Stimulated activated naive B cell treated with anti-CD40 and anti-IgM and Interleukin-4, amounts not matched to agents 10 μg/mL and 1 μg/mL and 100 μg/mL, for 72 hours (primary cell): ENCODE data around the gene IP6K1.
"Not testable (repeated sequence)": the region's sequence is repeated elsewhere in the genome, so short reads cannot be mapped to it uniquely, and the experiment has no call there.

ENCODE experiments used
- ATAC-seq, 2 donors: fragments of 150-1000 bp; cut with Tn5 transposase; replicated peaks; 2 replicates each; pipeline ENCODE4 v1.10.0; 2021; ENCODE audit warnings: moderate library complexity in 1 of 2
- DNase-seq: peaks from one replicate; pipeline ENCODE4 v3.0.0; 2021
- H3K27ac Mint-ChIP-seq: one replicate; pipeline ENCODE4 v1.8.0; 2022; ENCODE audit warnings: mild to moderate bottlenecking, mixed read lengths
- H3K27me3 Mint-ChIP-seq, 2 donors: one replicate each; pipeline ENCODE4 v1.8.0; 2022; ENCODE audit warnings: mixed read lengths in 2 of 2
- H3K36me3 Mint-ChIP-seq, 2 donors: one replicate each; pipeline ENCODE4 v1.8.0; 2022; ENCODE audit warnings: mixed read lengths in 2 of 2, mild to moderate bottlenecking in 1 of 2
- H3K4me1 Mint-ChIP-seq, 2 donors: one replicate each; pipeline ENCODE4 v1.8.0; 2022; ENCODE audit warnings: mixed read lengths in 2 of 2, mild to moderate bottlenecking in 1 of 2
- H3K4me3 Mint-ChIP-seq, 2 donors: one replicate each; pipeline ENCODE4 v1.8.0; 2022; ENCODE audit warnings: mild to moderate bottlenecking in 2 of 2, mixed read lengths in 2 of 2, moderate library complexity in 1 of 2
- H3K9me3 Mint-ChIP-seq, 2 donors: one replicate each; pipeline ENCODE4 v1.8.0; 2022; ENCODE audit warnings: mixed read lengths in 2 of 2, mild to moderate bottlenecking in 1 of 2

Gene IP6K1

DNA sequence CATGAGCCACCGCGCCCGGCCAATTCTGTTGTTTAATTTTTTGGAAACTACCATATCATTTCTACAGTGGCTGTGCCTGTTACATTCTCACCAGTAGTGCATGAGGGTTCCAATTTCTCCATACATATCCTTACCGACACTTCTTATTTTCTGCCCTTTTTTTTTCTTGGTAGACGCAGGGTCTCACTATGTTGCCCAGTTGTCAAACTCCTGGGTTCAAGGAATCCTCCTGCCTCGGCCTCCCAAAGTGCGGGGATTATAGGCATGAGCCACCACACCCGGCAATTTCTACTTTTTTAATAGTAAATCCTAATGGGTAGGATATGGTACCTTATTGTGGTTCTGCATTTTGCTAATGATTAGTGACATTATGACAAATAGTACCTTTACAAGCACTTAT, 76.5 kb downstream of the IP6K1 start:
- Mint-ChIP-seq H3K4me3 (no peak overlapping the region), H3K27ac (no peak overlapping the region), H3K9me3 (no peaks in the 10 kb centered on the region), H3K27me3 (no peaks in the 10 kb centered on the region), H3K36me3 (peaks cover 16 to 34% of the 10 kb centered on the region in 2 donors), H3K4me1 (peaks cover 9 to 11% of the 10 kb centered on the region in 2 donors)
- DNase-seq (no peak), ATAC-seq (no peak)

- ATAC-seq (no peak), DNase-seq (no peak)
- no peak overlapping the region for H3K4me3 Mint-ChIP-seq
- H3K36me3 Mint-ChIP-seq, result peaks cover 22 to 42% of the 10 kb centered on the region in 2 donors
- H3K27me3 Mint-ChIP-seq, result no peaks in the 10 kb centered on the region
- H3K4me1 Mint-ChIP-seq, result peaks cover 11 to 18% of the 10 kb centered on the region in 2 donors
- no peaks in the 10 kb centered on the region for H3K9me3 Mint-ChIP-seq
- no peak overlapping the region for H3K27ac Mint-ChIP-seq
Observed at GRCh38 chr3:49707113-49707480, 79.2 kb downstream of the IP6K1 start.

DNA sequence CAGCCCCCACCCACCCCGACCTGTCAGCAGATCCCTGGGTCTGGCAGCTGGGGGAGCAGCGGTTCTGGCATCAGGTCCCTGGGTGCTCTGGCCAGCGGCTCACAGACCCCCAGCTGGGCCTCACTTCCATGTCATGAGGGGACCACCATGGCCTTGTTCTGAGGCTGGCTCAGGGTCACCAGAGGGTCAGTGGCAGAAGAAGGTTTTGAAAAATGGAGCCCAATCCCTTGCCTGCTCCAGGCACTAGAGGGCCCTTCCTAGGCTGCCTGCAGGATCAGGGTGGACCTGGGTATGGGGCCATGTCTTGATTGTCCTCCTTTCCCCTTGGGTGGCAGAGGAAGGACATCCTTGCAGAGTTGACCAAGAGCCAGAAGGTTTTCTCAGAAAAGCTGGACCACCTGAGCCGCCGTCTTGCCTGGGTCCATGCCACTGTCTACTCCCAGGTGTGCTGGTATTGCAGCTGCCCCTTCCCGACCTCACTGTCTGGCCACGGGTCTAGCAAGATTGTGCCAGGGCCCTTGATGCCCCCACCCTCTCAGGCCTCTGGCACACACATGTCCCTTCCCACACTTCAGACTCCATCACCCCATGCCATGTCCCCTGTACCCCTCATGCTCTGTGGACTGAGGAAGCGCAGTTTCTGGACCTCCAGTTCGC, 79.8 kb downstream of the IP6K1 start:
- Mint-ChIP-seq H3K36me3 (peaks cover 24 to 44% of the 10 kb centered on the region in 2 donors), H3K27ac (no peak overlapping the region), H3K4me3 (no peak overlapping the region), H3K27me3 (no peaks in the 10 kb centered on the region), H3K4me1 (peaks cover 11 to 18% of the 10 kb centered on the region in 2 donors), H3K9me3 (no peaks in the 10 kb centered on the region)
- ATAC-seq (no peak), DNase-seq (no peak)

DNA sequence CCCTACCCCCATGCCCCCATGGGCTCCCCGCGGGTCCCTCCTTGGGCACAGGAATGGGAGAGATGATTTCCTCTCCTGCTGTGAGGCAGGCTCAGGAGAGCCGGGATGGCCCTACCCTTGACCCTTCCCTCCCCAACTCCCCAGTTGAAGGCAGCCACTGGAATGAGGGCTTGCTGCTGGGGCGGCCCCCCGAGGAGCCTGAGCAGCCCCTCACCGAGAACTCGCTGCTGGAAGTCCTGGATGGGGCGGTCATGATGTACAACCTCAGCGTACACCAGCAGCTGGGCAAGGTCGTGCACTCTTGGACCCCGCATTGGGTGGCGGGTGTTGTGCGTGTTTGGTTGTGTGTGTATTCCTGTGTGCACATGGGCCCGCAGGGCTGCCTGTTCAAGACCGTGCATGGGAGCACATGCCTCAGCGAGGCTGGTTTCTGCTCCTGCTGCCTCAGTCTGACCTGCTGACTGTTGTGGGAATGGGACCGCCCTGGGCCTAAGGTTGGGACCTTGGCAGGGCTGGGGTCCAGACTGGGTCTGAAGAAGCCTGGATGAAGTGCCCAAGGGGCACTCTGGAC, 80.9 kb downstream of the IP6K1 start:
- Mint-ChIP-seq H3K36me3 (peaks cover 23 to 50% of the 10 kb centered on the region in 2 donors), H3K4me3 (no peak overlapping the region), H3K27me3 (no peaks in the 10 kb centered on the region), H3K27ac (peak overlapping the region; percentile 65), H3K9me3 (no peaks in the 10 kb centered on the region), H3K4me1 (peaks cover 11 to 18% of the 10 kb centered on the region in 2 donors)
- ATAC-seq (no peak), DNase-seq (no peak)

- peaks cover 11 to 18% of the 10 kb centered on the region in 2 donors for H3K4me1 Mint-ChIP-seq
- no peak overlapping the region for H3K27ac Mint-ChIP-seq
- no peaks in the 10 kb centered on the region for H3K27me3 Mint-ChIP-seq
- H3K36me3 Mint-ChIP-seq, result peaks cover 23 to 56% of the 10 kb centered on the region in 2 donors
- no peak overlapping the region for H3K4me3 Mint-ChIP-seq
- DNase-seq, result no peak
- no peaks in the 10 kb centered on the region for H3K9me3 Mint-ChIP-seq
- no peak for ATAC-seq
Observed at GRCh38 chr3:49704629-49705028, 81.7 kb downstream of the IP6K1 start.

DNA sequence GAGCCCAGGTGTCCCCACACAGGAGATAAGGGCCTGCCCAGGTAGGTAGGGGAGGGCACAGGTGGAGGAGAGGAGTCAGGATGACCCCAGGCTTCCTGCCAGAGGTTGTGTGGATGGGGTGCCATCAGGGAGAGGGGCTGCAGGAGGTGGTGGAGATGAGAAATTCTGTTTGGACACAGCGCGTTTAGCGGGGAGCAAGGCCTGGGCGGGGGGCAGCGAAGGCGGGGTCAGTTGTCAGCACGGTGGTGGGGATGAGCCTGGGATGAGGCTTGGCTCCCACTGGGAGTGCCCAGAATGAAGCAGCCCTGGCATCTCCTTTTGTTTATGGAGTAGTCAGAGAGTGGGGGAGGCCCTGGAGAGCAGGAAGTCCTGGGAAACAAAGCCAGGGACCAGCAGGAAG, 82.4 kb downstream of the IP6K1 start:
- Mint-ChIP-seq H3K36me3 (peaks cover 23 to 58% of the 10 kb centered on the region in 2 donors), H3K27me3 (no peaks in the 10 kb centered on the region), H3K4me3 (no peak overlapping the region), H3K27ac (peak overlapping the region; percentile 45), H3K4me1 (peaks cover 11 to 18% of the 10 kb centered on the region in 2 donors), H3K9me3 (no peaks in the 10 kb centered on the region)
- ATAC-seq (no peak), DNase-seq (no peak)

DNA sequence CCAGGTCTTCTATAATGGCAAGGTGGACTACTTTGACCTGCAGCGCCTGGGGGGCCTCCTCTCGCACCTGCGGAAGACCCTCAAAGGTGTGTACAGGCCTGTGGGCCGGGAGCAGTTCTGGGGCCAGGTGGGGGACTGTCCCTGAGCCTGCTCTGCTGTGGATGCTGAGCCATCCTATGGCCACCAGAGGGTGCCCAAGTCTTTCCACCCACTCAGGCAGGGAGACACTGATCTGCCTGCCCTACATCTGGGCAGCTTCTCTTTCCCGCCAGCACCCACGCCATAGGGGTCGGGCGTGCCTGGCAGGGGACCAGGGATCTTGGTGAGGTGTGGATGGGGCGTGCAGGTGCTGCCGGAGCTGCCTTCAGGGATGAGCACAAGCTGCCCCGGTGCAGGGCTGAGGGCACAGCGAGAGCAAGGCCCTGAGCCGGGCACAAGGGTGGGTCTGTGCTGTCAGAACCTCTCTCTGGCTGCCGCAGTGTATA, 82.9 kb downstream of the IP6K1 start:
- no peaks in the 10 kb centered on the region for H3K9me3 Mint-ChIP-seq
- H3K4me1 Mint-ChIP-seq, result peaks cover 11 to 18% of the 10 kb centered on the region in 2 donors
- H3K4me3 Mint-ChIP-seq, result no peak overlapping the region
- no peaks in the 10 kb centered on the region for H3K27me3 Mint-ChIP-seq
- H3K27ac Mint-ChIP-seq, result peak overlapping the region; percentile 45
- DNase-seq (peak; percentile 63), ATAC-seq (peak; percentile 97 to 99)
- peaks cover 22 to 61% of the 10 kb centered on the region in 2 donors for H3K36me3 Mint-ChIP-seq

- no peaks in the 10 kb centered on the region for H3K27me3 Mint-ChIP-seq
- no peak overlapping the region for H3K27ac Mint-ChIP-seq
Observed at GRCh38 chr3:49702672-49703071, 83.7 kb downstream of the IP6K1 start.

DNA sequence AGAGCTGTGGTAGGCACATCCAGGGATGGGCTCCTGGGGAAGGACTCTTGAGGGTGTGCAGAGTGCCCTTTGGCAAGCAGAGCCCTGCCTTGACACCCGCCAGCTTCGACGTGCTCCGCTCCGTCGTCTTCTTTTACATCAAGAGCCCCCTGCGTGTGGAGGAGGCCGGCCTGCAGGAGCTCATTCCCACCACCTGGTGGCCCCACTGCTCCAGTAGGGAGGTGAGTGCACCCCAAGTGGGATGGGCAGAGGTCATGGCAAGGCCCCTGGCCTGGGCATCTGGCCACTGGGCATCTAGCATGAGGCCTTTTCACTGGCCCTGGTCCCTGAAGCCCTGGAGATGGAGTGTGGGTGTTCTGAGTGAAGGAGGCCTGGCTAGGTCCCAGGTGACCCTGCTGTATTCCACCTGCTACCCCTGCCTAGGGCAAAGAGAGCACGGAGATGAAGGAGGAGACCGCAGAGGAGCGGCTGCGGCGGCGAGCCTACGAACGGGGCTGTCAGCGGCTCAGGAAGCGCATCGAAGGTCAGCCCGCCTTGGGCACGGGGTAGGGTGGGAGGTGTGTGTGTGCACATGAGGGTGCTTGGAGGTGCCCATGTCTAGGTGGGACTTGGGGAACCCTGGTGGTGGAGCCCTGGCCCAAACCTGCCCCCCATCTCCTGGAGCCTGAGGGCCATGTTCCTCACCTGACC, 84.8 kb downstream of the IP6K1 start:
- Mint-ChIP-seq H3K4me1 (peaks cover 7 to 9% of the 10 kb centered on the region in 2 donors), H3K36me3 (peaks cover 27 to 63% of the 10 kb centered on the region in 2 donors), H3K9me3 (no peaks in the 10 kb centered on the region), H3K4me3 (no peak overlapping the region), H3K27me3 (no peaks in the 10 kb centered on the region), H3K27ac (no peak overlapping the region)
- no peak for ATAC-seq
- no peak for DNase-seq

More at GRCh38 chr3:49702672-49703071, 83.7 kb downstream of the IP6K1 start:
- peaks cover 9 to 14% of the 10 kb centered on the region in 2 donors for H3K4me1 Mint-ChIP-seq
- H3K9me3 Mint-ChIP-seq, result no peaks in the 10 kb centered on the region
- no peak overlapping the region for H3K4me3 Mint-ChIP-seq
- ATAC-seq, result no peak
- DNase-seq, result no peak
- peaks cover 23 to 64% of the 10 kb centered on the region in 2 donors for H3K36me3 Mint-ChIP-seq

GRCh38 chr3:49700453-49701128, 85.8 kb downstream of the IP6K1 start:
- Mint-ChIP-seq H3K36me3 (peaks cover 27 to 60% of the 10 kb centered on the region in 2 donors), H3K27ac (no peak overlapping the region), H3K27me3 (no peaks in the 10 kb centered on the region), H3K9me3 (no peaks in the 10 kb centered on the region), H3K4me3 (no peak overlapping the region), H3K4me1 (peaks cover 7 to 9% of the 10 kb centered on the region in 2 donors)
- DNase-seq (no peak), ATAC-seq (no peak)

DNA sequence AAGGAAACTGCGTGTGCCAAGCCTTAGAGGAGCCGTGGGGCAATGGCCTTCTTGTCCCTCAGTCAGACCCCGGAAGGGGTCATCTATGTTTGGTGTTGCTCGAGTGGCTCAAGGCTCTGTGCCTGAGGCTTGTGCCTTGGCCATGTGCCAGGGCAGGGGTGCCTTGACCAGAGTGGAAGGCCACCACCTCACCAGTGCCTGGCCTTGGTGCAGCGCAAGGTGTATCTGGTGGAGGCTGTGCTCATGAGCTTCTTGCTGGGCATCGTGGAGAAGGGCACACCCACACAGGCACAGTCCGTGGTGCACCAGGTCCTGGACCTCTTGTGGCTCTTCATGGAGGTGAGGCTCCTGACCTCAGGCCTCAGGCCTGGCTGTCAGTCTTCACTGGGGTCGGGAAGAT, 86.3 kb downstream of the IP6K1 start:
- no peak for DNase-seq
- H3K36me3 Mint-ChIP-seq, result peaks cover 27 to 58% of the 10 kb centered on the region in 2 donors
- no peak overlapping the region for H3K27ac Mint-ChIP-seq
- peaks cover 7 to 14% of the 10 kb centered on the region in 2 donors for H3K4me1 Mint-ChIP-seq
- no peaks in the 10 kb centered on the region for H3K27me3 Mint-ChIP-seq
- H3K9me3 Mint-ChIP-seq, result no peaks in the 10 kb centered on the region
- H3K4me3 Mint-ChIP-seq, result no peak overlapping the region
- ATAC-seq, result no peak

GRCh38 chr3:49699281-49699979, 86.9 kb downstream of the IP6K1 start:
- Mint-ChIP-seq H3K27ac (no peak overlapping the region), H3K4me3 (no peak overlapping the region)

GRCh38 chr3:49695350-49696015, 90.9 kb downstream of the IP6K1 start:
- not testable (repeated sequence) for H3K4me3 Mint-ChIP-seq, H3K27me3 Mint-ChIP-seq, DNase-seq, H3K27ac Mint-ChIP-seq, H3K9me3 Mint-ChIP-seq, ATAC-seq
- Mint-ChIP-seq H3K36me3 (peaks cover 15 to 34% of the 10 kb centered on the region in 2 donors), H3K4me1 (peaks cover 9 to 19% of the 10 kb centered on the region in 2 donors)

More at GRCh38 chr3:49699281-49699979, 86.9 kb downstream of the IP6K1 start:
- Mint-ChIP-seq H3K9me3 (no peaks in the 10 kb centered on the region), H3K36me3 (peaks cover 27 to 58% of the 10 kb centered on the region in 2 donors), H3K4me1 (peaks cover 7 to 14% of the 10 kb centered on the region in 2 donors), H3K27me3 (no peaks in the 10 kb centered on the region)
- ATAC-seq, result no peak
- DNase-seq, result no peak
